Sigmoid colon (tissue), 7 donors: Measurements from ENCODE around the gene ADSS1. TPM values are rescaled to one million over a fixed set of nuclear protein-coding genes. Genes with fewer than 3 reads are reported as not detected.
A peak's percentile ranks its signal among the peaks of the same experiment; 100 is the strongest.

Experiments used
- DNase-seq: peaks from one replicate; pipeline ENCODE4 v3.0.0-alpha.2; 2019
- H3K27ac ChIP-seq, 4 donors: fragments of 200-600 bp; sonication (generic); one replicate each; pipeline ENCODE4 v1.5.1; 2016 to 2019; ENCODE audit warnings: mild to moderate bottlenecking in 1 of 4
- H3K27me3 ChIP-seq, 3 donors: fragments of 200-600 bp; sonication (generic); one replicate each; pipeline ENCODE4 v1.5.1; 2019; ENCODE audit warnings: mild to moderate bottlenecking in 1 of 3
- H3K36me3 ChIP-seq, 4 donors: fragments of 200-600 bp; sonication (generic); one replicate each; pipeline ENCODE4 v1.5.1; 2016 to 2019
- H3K4me1 ChIP-seq, 4 donors: fragments of 200-600 bp; sonication (generic); one replicate each; pipeline ENCODE4 v1.5.1; 2017 to 2019
- H3K4me3 ChIP-seq, 4 donors: fragments of 200-600 bp; sonication (generic); one replicate each; pipeline ENCODE4 v1.5.1; 2017 to 2019; ENCODE audit warnings: mild to moderate bottlenecking in 2 of 4, moderate library complexity in 1 of 4
- H3K9me3 ChIP-seq, 4 donors: fragments of 200-600 bp in 3 of 4; sonication (generic) in 3 of 4; one replicate each; pipeline versions ENCODE4 v1.5.1 to v1.6.1; 2013 to 2019
- CTCF ChIP-seq, 4 experiments: fragments of 450-650 bp in 3 of 4; fragments of 200-600 bp in 1 of 4; IDR thresholded peaks; one replicate each; pipeline ENCODE4 v1.5.1; 2016 to 2019; ENCODE audit warnings: antibody characterized with exemption in 4 of 4, mild to moderate bottlenecking in 3 of 4, moderate library complexity in 2 of 4
- EP300 ChIP-seq, 4 donors: sonication (generic); formaldehyde crosslinking; IDR thresholded peaks; one replicate each; pipeline ENCODE4 v1.6.1; 2017; ENCODE audit warnings: antibody characterized with exemption in 4 of 4
- POLR2A ChIP-seq, 2 donors: fragments of 450-650 bp; IDR thresholded peaks; one replicate each; pipeline ENCODE4 v1.6.1; 2016; ENCODE audit warnings: antibody characterized with exemption in 2 of 2, mild to moderate bottlenecking in 2 of 2, moderate library complexity in 2 of 2
- POLR2AphosphoS5 ChIP-seq, 4 donors: sonication (generic); formaldehyde crosslinking; IDR thresholded peaks; one replicate each; pipeline ENCODE4 v1.6.1; 2017; ENCODE audit warnings: antibody characterized with exemption in 4 of 4
- WGBS, 2 donors: extraction: QIAGEN DNeasy Blood & Tissue Kit; methylation state at CpG; one replicate each; pipeline ENCODE4 v1.1.7; 2013; 5-methylcytosine and 5-hydroxymethylcytosine counted together
- intact Hi-C: fragments of 100-400 bp; cut with DNase I; formaldehyde crosslinking; loops from one replicate; pipeline ENCODE4 v1.15.1; 2023
- polyA plus RNA-seq, 3 donors: library from polyadenylated mRNA; stranded (reverse); fragments of 200-250 nt; gene quantifications; one replicate each; pipeline ENCODE4 v1.2.3, GENCODE V29; 2013
- total RNA-seq, 4 donors: library from RNA; depleted of rRNA; stranded (reverse); fragments of >200 nt; gene quantifications; one replicate each; pipeline ENCODE4 v1.1.0, GENCODE V29; 2016
- donor health status: healthy with polysubstance abuse.
- donor health status: Bipolar disorder and iron deficiency.
- donor health status: healthy.

Gene ADSS1
- total and polyA plus RNA-seq, 7 donors, result 2.0 to 10.2 (median 5.3) TPM

- Histone ChIP-seq H3K4me1 (peaks cover 0 to 96% (median 93%) of the 10 kb centered on the region in 4 donors), H3K27ac (peak overlapping the region in 3 of 4 donors; percentile 47 to 90 (median 82)), H3K36me3 (peaks cover 0 to 17% (median 0%) of the 10 kb centered on the region in 4 donors), H3K9me3 (no peaks in the 10 kb centered on the region), H3K27me3 (no peaks in the 10 kb centered on the region), H3K4me3 (no peak overlapping the region)
- intact Hi-C loops, result no loop called here
- TF ChIP-seq CTCF (IDR thresholded peaks at IDR 0.05) (no peak), EP300 (IDR thresholded peaks at IDR 0.05) (no peak), POLR2A (IDR thresholded peaks at IDR 0.05) (no peak), POLR2AphosphoS5 (IDR thresholded peaks at IDR 0.05) (no peak)
- no peak for DNase-seq
- WGBS, 2 donors, result 84 to 85% methylated on average over 5 of the region's 5 CpGs
These were observed 31.1 kb upstream of the ADSS1 start for GRCh38 chr14:104692939-104693315.

- intact Hi-C loops, result no loop called here
- 81 to 91% methylated on average over 26 of the region's 26 CpGs for WGBS, 2 donors
- Histone ChIP-seq H3K9me3 (no peaks in the 10 kb centered on the region), H3K36me3 (peaks cover 0 to 17% (median 0%) of the 10 kb centered on the region in 4 donors), H3K27me3 (no peaks in the 10 kb centered on the region), H3K4me1 (peaks cover 0 to 96% (median 93%) of the 10 kb centered on the region in 4 donors), H3K27ac (peak overlapping the region; percentile 62 to 90 (median 76)), H3K4me3 (no peak overlapping the region)
- no peak for DNase-seq
- TF ChIP-seq CTCF (IDR thresholded peaks at IDR 0.05), result no peak
- no peak for TF ChIP-seq EP300 (IDR thresholded peaks at IDR 0.05)
- TF ChIP-seq POLR2A (IDR thresholded peaks at IDR 0.05), result no peak
- TF ChIP-seq POLR2AphosphoS5 (IDR thresholded peaks at IDR 0.05), result no peak
These were observed 30.3 kb upstream of the ADSS1 start for GRCh38 chr14:104693482-104694431.

- Histone ChIP-seq H3K4me3 (no peak overlapping the region), H3K4me1 (peaks cover 0 to 97% (median 96%) of the 10 kb centered on the region in 4 donors)
These were observed 29.5 kb upstream of the ADSS1 start for GRCh38 chr14:104694475-104694950.

GRCh38 chr14:104694991-104695659, 28.9 kb upstream of the ADSS1 start:
- Histone ChIP-seq H3K9me3 (no peaks in the 10 kb centered on the region), H3K4me3 (peak overlapping the region in 1 of 4 donors; percentile 4), H3K27ac (peak overlapping the region; percentile 62 to 90 (median 76)), H3K36me3 (peaks cover 0 to 17% (median 0%) of the 10 kb centered on the region in 4 donors), H3K4me1 (peaks cover 0 to 100% (median 100%) of the 10 kb centered on the region in 4 donors), H3K27me3 (no peaks in the 10 kb centered on the region)
- TF ChIP-seq EP300 (IDR thresholded peaks at IDR 0.05) (no peak), CTCF (IDR thresholded peaks at IDR 0.05) (no peak), POLR2A (IDR thresholded peaks at IDR 0.05) (no peak), POLR2AphosphoS5 (IDR thresholded peaks at IDR 0.05) (no peak)
- 55 to 73% methylated on average over 19 of the region's 19 CpGs for WGBS, 2 donors
- DNase-seq, result no peak
- intact Hi-C loops, result no loop called here

More at GRCh38 chr14:104694475-104694950, 29.5 kb upstream of the ADSS1 start:
- no peak for DNase-seq
- Histone ChIP-seq H3K36me3 (peaks cover 0 to 17% (median 0%) of the 10 kb centered on the region in 4 donors), H3K27me3 (no peaks in the 10 kb centered on the region), H3K9me3 (no peaks in the 10 kb centered on the region), H3K27ac (peak overlapping the region; percentile 62 to 90 (median 76))
- TF ChIP-seq POLR2AphosphoS5 (IDR thresholded peaks at IDR 0.05) (no peak), CTCF (IDR thresholded peaks at IDR 0.05) (no peak), EP300 (IDR thresholded peaks at IDR 0.05) (no peak), POLR2A (IDR thresholded peaks at IDR 0.05) (no peak)
- intact Hi-C loops, result no loop called here
- 88% methylated on average over 15 of the region's 15 CpGs for WGBS, 2 donors
